Transverse colon (tissue), 4 donors: Measurements from ENCODE around the gene CCDC88C. TPM values are rescaled to one million over a fixed set of nuclear protein-coding genes. Genes with fewer than 3 reads are reported as not detected.

Experiments used
- DNase-seq: peaks from one replicate; pipeline ENCODE4 v3.0.0-alpha.2; 2019
- H3K27ac ChIP-seq, 4 donors: fragments of 200-600 bp; sonication (generic); 2 replicates each; pipeline ENCODE4 v1.5.1; 2016 to 2018; ENCODE audit warnings: inconsistent platforms in 4 of 4
- H3K27me3 ChIP-seq: fragments of 200-600 bp; sonication (generic); 2 replicates; pipeline ENCODE4 v1.5.1; 2017; ENCODE audit warnings: inconsistent platforms
- H3K36me3 ChIP-seq, 4 donors: fragments of 200-600 bp; sonication (generic); 2 replicates each; pipeline ENCODE4 v1.5.1; 2017 to 2019; ENCODE audit warnings: inconsistent platforms in 4 of 4
- H3K4me1 ChIP-seq, 4 donors: fragments of 200-600 bp; sonication (generic); 2 replicates each; pipeline ENCODE4 v1.5.1; 2017 to 2020; ENCODE audit warnings: inconsistent platforms in 4 of 4
- H3K4me3 ChIP-seq, 4 donors: fragments of 200-600 bp; sonication (generic); 1 replicate in 1 of 4; 2 replicates in 3 of 4; pipeline versions ENCODE4 v1.5.1 to v1.6.1; 2017 to 2019; ENCODE audit warnings: inconsistent platforms in 4 of 4
- H3K9me3 ChIP-seq, 2 donors: fragments of 200-600 bp; sonication (generic); 2 replicates each; pipeline ENCODE4 v1.5.1; 2017 to 2019; ENCODE audit warnings: inconsistent platforms in 2 of 2
- EP300 ChIP-seq: sonication (generic); formaldehyde crosslinking; IDR thresholded peaks from one replicate; pipeline ENCODE4 v1.6.1; 2017; ENCODE audit warnings: antibody characterized with exemption, low read depth
- POLR2A ChIP-seq: fragments of 450-650 bp; IDR thresholded peaks from one replicate; pipeline ENCODE4 v1.6.1; 2016; ENCODE audit warnings: antibody characterized with exemption, mild to moderate bottlenecking, moderate library complexity
- POLR2AphosphoS5 ChIP-seq, 3 donors: sonication (generic); formaldehyde crosslinking; IDR thresholded peaks; one replicate each; pipeline ENCODE4 v1.6.1; 2016; ENCODE audit warnings: antibody characterized with exemption in 3 of 3
- WGBS, 2 donors: methylation state at CpG; one replicate each; pipeline ENCODE4 v1.1.5; 2018; ENCODE audit warnings: low coverage in 1 of 2; 5-methylcytosine and 5-hydroxymethylcytosine counted together
- in situ Hi-C, 4 donors: fragments of 200-750 bp; cut with MboI; loops; one replicate each; pipeline versions ENCODE4 v1.15.0 to v1.15.1; 2017; ENCODE audit warnings: low sequenced_read_pairs in 3 of 4, low pct_ligation_motif_present in 1 of 4, low pct_unique_long_range_greater_than_20kb in 1 of 4
- intact Hi-C: fragments of 100-400 bp; cut with DNase I; formaldehyde crosslinking; loops from one replicate; pipeline ENCODE4 v1.15.1; 2023; ENCODE audit warnings: low total_unique reads
- total RNA-seq, 4 donors: library from RNA; depleted of rRNA; stranded (reverse); fragments of >200 nt; gene quantifications; one replicate each; pipeline ENCODE4 v1.1.0, GENCODE V29; 2016
- TF ChIP-seq, protein P1 (sequence below), 5 experiments: fragments of 200-600 bp in 3 of 5; fragments of 450-650 bp in 2 of 5; sonication (generic) in 3 of 5; IDR thresholded peaks; 1 replicate in 2 of 5; 2 replicates in 3 of 5; pipeline ENCODE4 v1.5.1; 2016 to 2017; ENCODE audit warnings: antibody characterized with exemption in 5 of 5, inconsistent platforms in 3 of 5, mild to moderate bottlenecking in 2 of 5, moderate library complexity in 1 of 5

CCDC88C gene
- total RNA-seq, 4 donors from 2014 or later: 29.5 to 171 (median 60.3) TPM

DNA sequence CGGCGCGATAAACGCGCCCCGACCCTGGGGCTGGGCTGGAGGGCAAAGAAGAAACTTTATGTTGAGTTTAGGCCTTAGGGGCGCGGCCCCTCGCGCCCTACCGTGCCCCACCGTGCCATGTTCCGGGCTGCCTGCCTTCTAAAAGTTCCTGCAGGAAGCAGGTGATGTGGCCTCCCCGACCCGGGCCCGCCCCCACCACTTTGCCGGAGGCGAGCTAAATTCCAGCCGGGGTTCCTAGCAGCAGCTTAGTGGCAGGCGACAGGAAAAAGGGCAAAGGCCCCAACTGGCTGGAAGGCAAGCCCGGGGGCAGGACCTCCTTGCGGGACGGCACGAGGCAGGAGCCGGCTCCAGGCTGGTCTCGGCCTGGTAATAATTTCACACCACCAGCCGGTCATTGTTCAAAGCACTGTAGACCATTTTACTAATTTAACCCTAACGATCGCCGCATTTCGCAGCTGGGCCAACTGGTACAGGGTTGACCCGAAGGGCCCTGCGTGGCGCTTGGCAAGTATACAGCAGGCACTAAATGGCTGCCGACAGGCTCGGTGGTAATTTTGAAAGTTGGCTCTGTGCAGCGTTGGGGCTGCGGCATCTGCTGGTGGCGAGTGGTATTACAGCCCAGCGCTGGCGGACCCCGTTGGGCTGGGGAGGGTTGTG is 895 bp upstream of the CCDC88C start:
- WGBS, 2 donors: 3% methylated on average over 37 of the region's 42 CpGs; no CpG with 5 or more reads in 1 of the 2 donors
- Histone ChIP-seq H3K27me3 (no peaks in the 10 kb centered on the region), H3K4me3 (peak overlapping the region; percentile 11 to 85 (median 76)), H3K27ac (peak overlapping the region; percentile 71 to 89 (median 83)), H3K9me3 (no peaks in the 10 kb centered on the region), H3K4me1 (peaks cover 7 to 44% (median 28%) of the 10 kb centered on the region in 4 donors), H3K36me3 (no peaks in the 10 kb centered on the region)
- TF ChIP-seq EP300 (no peak), POLR2A (no peak), POLR2AphosphoS5 (IDR thresholded peaks at IDR 0.05) (no peak)
- TF ChIP-seq, protein P1, sequence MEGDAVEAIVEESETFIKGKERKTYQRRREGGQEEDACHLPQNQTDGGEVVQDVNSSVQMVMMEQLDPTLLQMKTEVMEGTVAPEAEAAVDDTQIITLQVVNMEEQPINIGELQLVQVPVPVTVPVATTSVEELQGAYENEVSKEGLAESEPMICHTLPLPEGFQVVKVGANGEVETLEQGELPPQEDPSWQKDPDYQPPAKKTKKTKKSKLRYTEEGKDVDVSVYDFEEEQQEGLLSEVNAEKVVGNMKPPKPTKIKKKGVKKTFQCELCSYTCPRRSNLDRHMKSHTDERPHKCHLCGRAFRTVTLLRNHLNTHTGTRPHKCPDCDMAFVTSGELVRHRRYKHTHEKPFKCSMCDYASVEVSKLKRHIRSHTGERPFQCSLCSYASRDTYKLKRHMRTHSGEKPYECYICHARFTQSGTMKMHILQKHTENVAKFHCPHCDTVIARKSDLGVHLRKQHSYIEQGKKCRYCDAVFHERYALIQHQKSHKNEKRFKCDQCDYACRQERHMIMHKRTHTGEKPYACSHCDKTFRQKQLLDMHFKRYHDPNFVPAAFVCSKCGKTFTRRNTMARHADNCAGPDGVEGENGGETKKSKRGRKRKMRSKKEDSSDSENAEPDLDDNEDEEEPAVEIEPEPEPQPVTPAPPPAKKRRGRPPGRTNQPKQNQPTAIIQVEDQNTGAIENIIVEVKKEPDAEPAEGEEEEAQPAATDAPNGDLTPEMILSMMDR (IDR thresholded peaks at IDR 0.05): peak; percentile 98 to 100 (median 99)
- intact Hi-C loops (loop anchor here (5.0 kb wide), 1 partner anchor 96 kb away; no protein-coding TSS in a partner anchor), in situ Hi-C loops (loop anchor here in 1 of 4 donors (25.0 kb wide), 1 partner anchor 106 kb away; no protein-coding TSS in a partner anchor)
- peak; percentile 81 for DNase-seq

DNA sequence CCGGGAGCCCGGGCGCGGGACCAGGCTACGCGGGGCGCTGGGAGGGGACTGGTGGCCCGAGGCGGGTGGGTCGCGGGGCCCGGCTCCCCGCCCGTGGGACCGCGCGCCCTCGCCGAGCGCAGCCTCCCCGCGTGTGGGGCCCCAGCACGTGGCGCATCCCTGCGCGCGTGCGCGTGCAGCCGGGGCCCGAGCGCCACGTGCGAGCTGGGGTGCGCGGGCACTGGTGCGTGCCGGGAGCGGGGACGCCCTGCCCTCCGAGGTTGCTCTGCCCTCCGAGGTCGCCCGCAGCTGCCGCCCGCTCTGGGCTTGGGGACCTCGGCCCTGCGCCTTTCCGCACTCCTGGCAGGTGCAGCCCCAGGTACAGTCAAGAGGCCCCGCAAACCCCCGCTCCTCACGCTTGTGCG is 365 bp upstream of the CCDC88C start:
- H3K27me3 ChIP-seq: no peaks in the 10 kb centered on the region
- H3K27ac ChIP-seq: peak overlapping the region; percentile 71 to 89 (median 83)
- intact Hi-C loops: loop anchor here (5.0 kb wide), 1 partner anchor 96 kb away; no protein-coding TSS in a partner anchor
- no peaks in the 10 kb centered on the region for H3K9me3 ChIP-seq
- WGBS, 2 donors: 1% methylated on average over 43 of the region's 53 CpGs; no CpG with 5 or more reads in 1 of the 2 donors
- TF ChIP-seq POLR2AphosphoS5 (IDR thresholded peaks at IDR 0.05): no peak
- H3K36me3 ChIP-seq: no peaks in the 10 kb centered on the region
- peaks cover 7 to 44% (median 28%) of the 10 kb centered on the region in 4 donors for H3K4me1 ChIP-seq
- peak; percentile 58 for DNase-seq
- in situ Hi-C loops: loop anchor here in 1 of 4 donors (25.0 kb wide), 1 partner anchor 106 kb away; no protein-coding TSS in a partner anchor
- peak overlapping the region; percentile 11 to 85 (median 76) for H3K4me3 ChIP-seq

DNA sequence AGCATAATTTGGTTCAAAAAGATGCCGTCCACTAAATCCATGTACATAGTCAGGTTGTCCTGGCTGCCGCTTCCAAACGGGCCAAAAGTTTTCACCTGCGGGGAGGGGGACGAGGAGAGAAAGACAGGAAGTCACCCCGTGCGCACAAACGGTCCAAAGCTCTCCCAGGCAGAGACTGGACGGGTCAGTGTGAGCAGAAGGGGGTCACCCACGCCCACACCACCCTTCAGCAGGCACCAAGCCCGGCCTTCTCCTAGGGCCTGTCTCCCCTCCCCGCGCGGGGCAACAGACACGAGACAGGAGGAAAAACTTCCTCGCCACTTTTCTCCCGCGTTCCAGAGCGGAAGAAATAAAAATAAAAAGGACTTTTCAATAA is 888 bp downstream of the CCDC88C start:
- Histone ChIP-seq H3K9me3 (no peaks in the 10 kb centered on the region), H3K4me1 (peaks cover 7 to 44% (median 28%) of the 10 kb centered on the region in 4 donors), H3K27me3 (no peaks in the 10 kb centered on the region), H3K27ac (peak overlapping the region; percentile 78 to 89 (median 86)), H3K4me3 (peak overlapping the region; percentile 61 to 85 (median 76)), H3K36me3 (no peaks in the 10 kb centered on the region)
- 12% methylated on average over 19 of the region's 19 CpGs; no CpG with 5 or more reads in 1 of the 2 donors for WGBS, 2 donors
- DNase-seq: peak; percentile 52
- in situ Hi-C loops (loop anchor here in 1 of 4 donors (25.0 kb wide), 1 partner anchor 104 kb away; no protein-coding TSS in a partner anchor), intact Hi-C loops (loop anchor here (5.0 kb wide), 1 partner anchor 94 kb away; no protein-coding TSS in a partner anchor)
- TF ChIP-seq POLR2AphosphoS5 (IDR thresholded peaks at IDR 0.05): no peak
- TF ChIP-seq, protein P1 (IDR thresholded peaks at IDR 0.05): no peak
- TF ChIP-seq EP300: no peak
- TF ChIP-seq POLR2A: no peak

DNA sequence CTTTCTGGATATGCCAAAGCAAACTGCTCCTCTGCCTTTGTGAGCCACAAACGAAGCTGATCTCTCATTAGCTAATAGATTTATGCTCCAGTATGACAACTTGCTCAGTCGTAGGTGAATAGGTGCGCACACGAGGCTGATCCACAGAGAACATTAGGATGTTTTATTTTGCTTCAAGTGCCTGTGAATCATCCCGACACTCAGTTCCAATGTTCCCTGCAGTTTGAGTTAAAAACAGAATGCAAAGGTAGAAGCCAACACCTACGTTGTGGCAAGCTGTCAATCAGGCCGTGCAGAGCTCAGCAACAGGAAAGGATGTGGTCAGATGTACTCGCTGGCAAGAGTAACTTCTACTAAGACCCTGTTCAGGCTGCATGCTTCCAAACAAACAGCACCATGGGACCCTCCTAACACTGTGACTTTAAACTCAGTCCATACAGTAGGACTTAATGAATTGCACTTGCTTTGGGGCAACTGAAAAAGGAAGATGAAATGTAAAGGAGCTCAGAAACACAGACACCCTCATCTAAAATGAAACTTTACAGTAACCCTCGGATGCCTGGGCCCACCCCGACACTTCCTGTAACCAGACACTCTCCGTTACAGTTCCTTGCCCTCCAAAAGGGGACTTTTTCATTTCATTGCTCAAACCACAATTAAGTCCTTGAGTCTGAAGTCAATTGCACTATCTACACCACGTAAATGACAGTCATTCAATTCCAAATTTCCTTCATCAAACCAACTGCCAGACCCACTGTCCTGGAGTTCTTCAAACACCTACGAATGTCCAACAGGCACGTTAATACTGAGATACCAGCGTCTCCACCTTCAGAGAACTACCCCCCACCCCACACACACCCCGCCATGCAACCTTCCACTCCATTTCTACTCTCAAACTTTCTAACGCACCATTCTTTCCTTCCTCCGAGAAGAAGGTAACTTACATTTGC is 1.6 kb downstream of the CCDC88C start:
- DNase-seq: peak; percentile 67
- in situ Hi-C loops: loop anchor here in 1 of 4 donors (25.0 kb wide), 1 partner anchor 104 kb away; no protein-coding TSS in a partner anchor
- 28 to 51% methylated on average over 15 to 18 of the region's 18 CpGs for WGBS, 2 donors
- H3K27ac ChIP-seq: peak overlapping the region; percentile 78 to 89 (median 86)
- no peaks in the 10 kb centered on the region for H3K36me3 ChIP-seq
- intact Hi-C loops: loop anchor here (5.0 kb wide), 1 partner anchor 94 kb away; no protein-coding TSS in a partner anchor
- H3K27me3 ChIP-seq: no peaks in the 10 kb centered on the region
- H3K4me1 ChIP-seq: peaks cover 7 to 44% (median 28%) of the 10 kb centered on the region in 4 donors
- TF ChIP-seq EP300 (no peak), POLR2AphosphoS5 (IDR thresholded peaks at IDR 0.05) (peak in 2 of 3 donors; percentile 5 to 34)
- H3K9me3 ChIP-seq: no peaks in the 10 kb centered on the region
- H3K4me3 ChIP-seq: peak overlapping the region in 3 of 4 donors; percentile 71 to 85 (median 82)
